GM12801 (cell line): ENCODE measurements around the gene TSNAXIP1.

Experiments
- TF ChIP-seq, protein P1 (sequence below): IDR thresholded peaks from one replicate; pipeline ENCODE4 v1.5.1; 2011; ENCODE audit warnings: control low read depth; ENCODE audit not compliant: insufficient read length; ENCODE audit errors: extremely low read depth

Gene TSNAXIP1

DNA sequence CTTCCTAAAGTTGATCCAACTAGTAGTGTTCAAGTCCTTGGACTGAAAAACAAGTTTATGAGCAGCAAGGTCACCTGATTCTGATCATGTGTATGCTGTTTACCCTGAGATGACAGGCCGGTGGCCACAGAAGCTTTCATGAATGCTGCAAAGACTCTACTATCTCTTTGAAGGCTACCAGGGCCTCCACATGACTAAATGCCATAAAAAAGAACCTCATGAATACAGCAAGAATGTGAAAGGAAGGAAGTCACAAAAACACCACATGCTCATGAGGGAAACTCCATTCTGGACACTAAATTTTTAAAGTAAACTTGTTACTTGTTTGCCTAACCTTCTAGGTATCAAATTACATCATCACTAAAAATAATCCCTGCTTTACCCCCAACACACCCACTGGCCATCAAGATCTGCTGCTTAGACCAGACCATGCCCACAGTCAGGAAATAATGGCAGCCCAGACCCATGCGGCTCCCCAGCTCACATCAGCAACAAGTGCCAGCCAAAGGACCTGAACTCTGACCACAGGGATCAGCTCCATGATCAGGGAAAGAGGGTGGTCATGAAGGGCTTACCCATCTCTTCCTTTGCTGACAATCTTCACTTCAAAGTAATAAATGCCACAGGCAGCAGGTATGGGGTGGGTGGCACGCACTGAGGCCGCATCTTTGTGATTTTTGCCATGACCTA, 1.7 kb upstream of the TSNAXIP1 start:
- TF ChIP-seq, protein P1, sequence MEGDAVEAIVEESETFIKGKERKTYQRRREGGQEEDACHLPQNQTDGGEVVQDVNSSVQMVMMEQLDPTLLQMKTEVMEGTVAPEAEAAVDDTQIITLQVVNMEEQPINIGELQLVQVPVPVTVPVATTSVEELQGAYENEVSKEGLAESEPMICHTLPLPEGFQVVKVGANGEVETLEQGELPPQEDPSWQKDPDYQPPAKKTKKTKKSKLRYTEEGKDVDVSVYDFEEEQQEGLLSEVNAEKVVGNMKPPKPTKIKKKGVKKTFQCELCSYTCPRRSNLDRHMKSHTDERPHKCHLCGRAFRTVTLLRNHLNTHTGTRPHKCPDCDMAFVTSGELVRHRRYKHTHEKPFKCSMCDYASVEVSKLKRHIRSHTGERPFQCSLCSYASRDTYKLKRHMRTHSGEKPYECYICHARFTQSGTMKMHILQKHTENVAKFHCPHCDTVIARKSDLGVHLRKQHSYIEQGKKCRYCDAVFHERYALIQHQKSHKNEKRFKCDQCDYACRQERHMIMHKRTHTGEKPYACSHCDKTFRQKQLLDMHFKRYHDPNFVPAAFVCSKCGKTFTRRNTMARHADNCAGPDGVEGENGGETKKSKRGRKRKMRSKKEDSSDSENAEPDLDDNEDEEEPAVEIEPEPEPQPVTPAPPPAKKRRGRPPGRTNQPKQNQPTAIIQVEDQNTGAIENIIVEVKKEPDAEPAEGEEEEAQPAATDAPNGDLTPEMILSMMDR = no peak

DNA sequence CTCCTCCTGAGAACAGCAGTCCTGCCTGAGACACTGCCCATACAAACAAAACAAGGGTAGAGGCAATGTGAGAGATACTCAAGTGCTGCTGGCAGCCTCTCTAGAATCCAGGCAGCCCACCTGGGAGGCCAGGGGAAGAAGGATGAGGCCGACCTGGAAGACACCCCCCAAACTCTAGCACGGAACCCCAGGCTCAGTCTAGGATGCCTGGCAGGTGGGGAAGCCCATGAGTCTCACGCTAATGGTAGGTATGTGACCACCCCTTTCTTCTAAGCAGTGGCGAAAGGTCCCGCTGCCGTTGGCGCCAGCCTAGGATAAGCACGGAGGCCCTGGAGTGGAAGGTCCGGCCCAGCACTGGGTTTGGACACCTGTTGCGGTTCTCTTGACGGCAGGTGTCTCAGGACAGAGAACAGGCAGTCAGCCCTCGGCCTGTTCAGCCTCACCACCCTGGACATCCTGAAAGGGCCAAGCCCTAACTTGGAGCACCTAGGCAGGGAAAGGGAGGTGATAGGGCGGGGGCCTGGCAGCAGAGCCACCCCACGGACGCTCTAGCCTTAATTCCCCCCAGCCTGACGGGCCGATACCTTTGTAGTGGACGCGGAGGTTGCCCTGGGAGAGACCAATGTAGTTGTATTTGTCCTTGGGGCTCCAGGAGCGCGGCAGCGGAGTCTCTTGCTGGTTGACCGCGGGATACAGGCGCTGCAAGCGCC, 816 bp upstream of the TSNAXIP1 start:
- TF ChIP-seq, protein P1 = no peak

DNA sequence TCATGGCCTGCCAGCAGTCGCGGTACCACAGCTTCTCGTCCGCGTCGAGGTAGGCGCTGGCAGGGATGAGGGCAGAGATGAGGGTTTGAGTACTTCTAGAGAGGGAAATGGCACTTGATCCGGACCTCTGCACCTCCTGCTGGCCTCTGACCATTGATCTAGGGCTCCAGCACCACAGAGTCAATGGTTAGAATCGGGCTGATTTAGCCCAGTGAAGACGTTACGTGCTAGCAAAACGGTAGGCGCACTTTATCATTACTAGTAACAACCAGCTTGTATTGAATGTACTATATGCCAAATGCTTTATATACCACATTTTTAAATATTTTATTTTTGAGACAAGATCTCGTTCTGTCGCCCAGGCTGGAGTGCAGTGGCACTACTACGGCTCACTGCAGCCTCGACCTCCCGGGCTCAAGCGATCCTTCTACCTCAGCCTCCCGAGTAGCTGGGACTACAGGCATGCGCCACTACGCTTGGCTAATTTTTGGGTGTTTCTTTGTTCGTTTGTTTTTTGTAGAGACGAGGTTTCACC, 526 bp downstream of the TSNAXIP1 start:
- TF ChIP-seq, protein P1 = no peak

DNA sequence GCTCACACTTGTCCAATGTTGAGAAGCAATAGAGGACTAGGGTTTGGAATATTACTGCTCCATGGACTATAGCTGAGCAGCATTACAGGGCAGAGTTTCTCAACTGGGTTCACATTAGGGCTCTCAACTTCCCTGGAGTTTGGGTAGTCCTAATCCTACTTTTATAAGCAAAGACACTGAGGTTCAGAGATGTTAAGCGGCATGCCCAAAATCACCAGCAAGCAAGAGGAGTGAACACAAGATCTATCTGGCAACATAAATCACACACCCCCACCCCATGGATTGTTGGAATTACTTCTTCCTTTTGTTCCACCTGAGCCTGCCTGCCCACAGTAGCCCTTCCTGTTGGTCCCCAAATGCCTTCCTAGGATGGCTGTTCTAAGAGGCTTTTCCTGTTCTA, 5.2 kb downstream of the TSNAXIP1 start:
- TF ChIP-seq, protein P1 = no peak

DNA sequence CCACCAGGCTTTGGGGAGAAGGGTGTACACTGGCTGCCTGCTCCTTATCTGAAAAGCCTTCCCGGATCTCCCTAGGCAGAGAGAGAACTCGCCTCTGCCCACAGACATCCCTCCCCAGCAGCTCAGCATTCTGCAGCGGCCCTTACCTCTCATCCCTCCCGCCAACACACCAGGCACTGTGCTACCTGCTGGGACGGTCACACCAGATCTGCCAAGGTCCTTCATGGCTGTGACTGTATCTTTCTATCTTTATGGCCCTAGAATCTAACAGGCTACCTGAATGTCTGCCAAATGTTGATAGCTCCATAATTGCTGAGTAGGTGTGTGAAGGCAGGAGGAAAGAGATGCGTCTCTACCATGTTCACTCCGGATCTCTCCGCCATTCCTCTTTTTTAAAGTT, 7.9 kb downstream of the TSNAXIP1 start:
- TF ChIP-seq, protein P1 = no peak

DNA sequence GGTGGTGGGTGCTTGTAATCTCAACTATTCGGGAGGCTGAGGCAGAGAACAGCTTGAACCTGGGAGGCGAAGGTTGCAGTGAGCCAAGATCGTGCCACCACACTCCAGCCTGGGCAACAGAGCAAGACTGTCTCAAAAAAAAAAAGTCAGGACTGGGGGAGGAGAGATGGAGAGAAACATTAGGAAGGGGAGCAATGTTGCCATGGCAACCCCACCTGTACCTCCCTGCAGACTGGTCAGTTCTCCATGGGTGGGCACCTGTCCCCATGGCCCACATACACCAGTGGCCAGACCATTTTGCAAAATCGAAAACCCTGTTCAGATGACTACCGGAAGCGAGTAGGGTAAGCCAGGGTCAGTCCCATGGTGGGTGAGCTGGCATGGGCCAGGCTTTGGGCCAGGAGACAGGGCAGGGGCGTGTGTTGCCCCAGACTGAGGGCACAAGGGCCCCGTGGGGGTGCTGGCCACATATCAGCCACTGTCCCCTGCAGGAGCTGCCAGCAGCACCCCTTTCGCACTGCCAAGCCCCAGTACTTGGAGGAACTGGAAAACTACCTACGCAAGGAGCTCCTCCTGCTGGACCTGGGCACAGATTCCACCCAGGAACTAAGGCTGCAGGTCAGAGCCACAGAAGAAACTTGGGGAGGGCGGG, 14.0 kb downstream of the TSNAXIP1 start:
- TF ChIP-seq, protein P1 = no peak

DNA sequence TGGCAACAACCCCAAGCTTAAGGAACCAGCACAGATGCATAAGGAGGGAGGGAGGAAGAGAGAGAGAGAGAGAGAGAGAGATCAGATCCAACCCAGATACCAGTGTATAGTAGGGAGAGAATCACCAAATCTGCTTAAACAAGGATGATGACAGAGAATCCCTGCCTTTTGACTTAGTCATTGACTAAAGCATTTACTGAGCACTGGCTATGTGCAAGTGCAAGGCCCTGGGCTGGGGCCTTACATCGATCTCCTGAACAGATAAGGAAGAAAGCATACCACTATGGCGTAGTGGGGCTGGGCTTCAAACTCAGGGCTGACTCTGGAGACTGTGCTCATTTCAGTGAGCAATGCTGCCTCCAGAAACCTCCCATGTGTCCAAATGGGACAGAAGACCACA, 15.8 kb downstream of the TSNAXIP1 start:
- TF ChIP-seq, protein P1 = no peak
